CD14-positive monocyte (primary cell): ENCODE results near the gene CAPZA3. TPM values are rescaled to one million over a fixed set of nuclear protein-coding genes. Genes with fewer than 3 reads are reported as not detected.
"Not testable (repeated sequence)": the region's sequence is repeated elsewhere in the genome, so short reads cannot be mapped to it uniquely, and the experiment has no call there.

Experiments used
- DNase-seq, 3 donors: peaks; one replicate each; pipeline ENCODE4 v3.0.0-alpha.2; 2011 to 2022
- H2AFZ ChIP-seq: 2 replicates; pipeline ENCODE4 v1.6.0; 2012; ENCODE audit warnings: mild to moderate bottlenecking, low read depth, low read length, inconsistent platforms; ENCODE audit not compliant: insufficient read depth, poor library complexity, severe bottlenecking
- H3K27ac ChIP-seq, 2 donors: 1 replicate in 1 of 2; 2 replicates in 1 of 2; pipeline ENCODE4 v1.5.1; 2012 to 2013; ENCODE audit warnings: low read length in 2 of 2, control low read depth in 1 of 2, inconsistent platforms in 1 of 2, low read depth in 1 of 2, mild to moderate bottlenecking in 1 of 2
- H3K27me3 ChIP-seq, 2 donors: one replicate each; pipeline versions ENCODE4 v1.6.0 to v1.6.1; 2011 to 2013; ENCODE audit warnings: low read length in 2 of 2; ENCODE audit not compliant: control insufficient read depth in 2 of 2, insufficient read depth in 2 of 2
- H3K36me3 ChIP-seq, 2 donors: replicated peaks in 1 of 2; 1 replicate in 1 of 2; 2 replicates in 1 of 2; pipeline versions ENCODE4 v1.5.1 to v1.6.1; 2012 to 2013; ENCODE audit warnings: low read length in 2 of 2, control low read depth in 1 of 2, inconsistent platforms in 1 of 2, mild to moderate bottlenecking in 1 of 2; ENCODE audit not compliant: insufficient read depth in 2 of 2, control insufficient read depth in 1 of 2
- H3K4me1 ChIP-seq, 2 donors: 1 replicate in 1 of 2; 2 replicates in 1 of 2; pipeline versions ENCODE4 v1.5.1 to v1.6.1; 2012 to 2013; ENCODE audit warnings: low read length in 2 of 2, control low read depth in 1 of 2, inconsistent platforms in 1 of 2, mild to moderate bottlenecking in 1 of 2, moderate library complexity in 1 of 2; ENCODE audit not compliant: insufficient read depth in 2 of 2, control insufficient read depth in 1 of 2
- H3K4me2 ChIP-seq: replicated peaks from 2 replicates; pipeline ENCODE3; 2012; ENCODE audit warnings: low read length, moderate library complexity, mild to moderate bottlenecking; ENCODE audit not compliant: poor library complexity, severe bottlenecking; ENCODE audit errors: extremely low read depth
- H3K4me3 ChIP-seq, 3 experiments: fragments of 200-600 bp in 1 of 3; sonication (generic) in 1 of 3; replicated peaks in 1 of 3; 1 replicate in 2 of 3; 2 replicates in 1 of 3; pipeline ENCODE4 v1.5.1; 2011 to 2013; ENCODE audit warnings: low read length in 3 of 3, mild to moderate bottlenecking in 3 of 3, control low read depth in 2 of 3, low read depth in 2 of 3, inconsistent platforms in 1 of 3, moderate library complexity in 1 of 3
- H3K79me2 ChIP-seq: 2 replicates; pipeline ENCODE4 v1.6.0; 2012; ENCODE audit warnings: mild to moderate bottlenecking, control low read depth, inconsistent platforms, low read length, moderate library complexity; ENCODE audit not compliant: insufficient read depth
- H3K9ac ChIP-seq: 2 replicates; pipeline ENCODE4 v1.6.0; 2017; ENCODE audit warnings: low read length, mild to moderate bottlenecking; ENCODE audit not compliant: insufficient read depth, poor library complexity, severe bottlenecking
- H3K9me3 ChIP-seq, 2 donors: replicated peaks in 1 of 2; 1 replicate in 1 of 2; 2 replicates in 1 of 2; pipeline versions ENCODE4 v1.5.1 to v1.6.1; 2012 to 2013; ENCODE audit warnings: low read length in 2 of 2, control low read depth in 1 of 2; ENCODE audit not compliant: control insufficient read depth in 1 of 2, insufficient read depth in 1 of 2
- H4K20me1 ChIP-seq: 2 replicates; pipeline ENCODE4 v1.6.0; 2012; ENCODE audit warnings: mild to moderate bottlenecking, low read length, control low read depth, moderate library complexity; ENCODE audit not compliant: insufficient read depth
- H3K27ac Mint-ChIP-seq, 7 donors: one replicate each; pipeline ENCODE4 v1.8.0; 2020; ENCODE audit warnings: mild to moderate bottlenecking in 7 of 7, mixed read lengths in 7 of 7, moderate library complexity in 6 of 7, inconsistent platforms in 2 of 7
- H3K27me3 Mint-ChIP-seq, 3 donors: one replicate each; pipeline ENCODE4 v1.8.0; 2021 to 2022; ENCODE audit warnings: low read depth in 3 of 3, mild to moderate bottlenecking in 3 of 3, mixed read lengths in 3 of 3, moderate library complexity in 3 of 3, inconsistent platforms in 1 of 3
- H3K36me3 Mint-ChIP-seq, 2 donors: one replicate each; pipeline ENCODE4 v1.8.0; 2020; ENCODE audit warnings: mixed read lengths in 2 of 2, inconsistent platforms in 1 of 2, mild to moderate bottlenecking in 1 of 2
- H3K4me1 Mint-ChIP-seq: one replicate; pipeline ENCODE4 v1.8.0; 2020; ENCODE audit warnings: mild to moderate bottlenecking, mixed read lengths
- H3K4me3 Mint-ChIP-seq, 2 donors: one replicate each; pipeline ENCODE4 v1.8.0; 2020; ENCODE audit warnings: mild to moderate bottlenecking in 2 of 2, mixed read lengths in 2 of 2, moderate library complexity in 1 of 2
- H3K9me3 Mint-ChIP-seq, 7 donors: one replicate each; pipeline ENCODE4 v1.8.0; 2020 to 2022; ENCODE audit warnings: mixed read lengths in 7 of 7, mild to moderate bottlenecking in 6 of 7, moderate library complexity in 6 of 7, inconsistent platforms in 2 of 7
- WGBS: methylation state at CpG from one replicate; pipeline ENCODE4 v1.1.5; 2013; ENCODE audit warnings: missing lambda C conversion rate; ENCODE audit not compliant: insufficient coverage; 5-methylcytosine and 5-hydroxymethylcytosine counted together
- intact Hi-C, 2 donors: fragments of 100-400 bp; cut with micrococcal nuclease; formaldehyde crosslinking; loops; one replicate each; pipeline versions ENCODE4 v1.15.0 to v1.15.1; 2023
- polyA plus RNA-seq, 3 donors: library from polyadenylated mRNA; depleted of rRNA in 1 of 3; unstranded in 2 of 3; stranded (reverse) in 1 of 3; fragments of 300-500 nt in 2 of 3; fragments of >200 nt in 1 of 3; fragmentation: Illumina TruSeq in 2 of 3; gene quantifications; 1 replicate in 2 of 3; 2 replicates in 1 of 3; pipeline ENCODE4 v1.2.3, GENCODE V29; 2012 to 2021
- TF ChIP-seq, protein P1 (sequence below): fragments of 200-600 bp; IDR thresholded peaks from one replicate; pipeline ENCODE4 v1.8.0; 2022; ENCODE audit warnings: antibody characterized with exemption, mild to moderate bottlenecking

Gene CAPZA3
- polyA plus RNA-seq, 3 donors: not detected

GRCh38 chr12:18755341-18755740 is 17.4 kb downstream of the CAPZA3 start:
- Histone ChIP-seq H3K79me2 (no peaks in the 10 kb centered on the region), H2AFZ (no peak overlapping the region), H3K4me3 (no peak overlapping the region), H3K9me3 (no peaks in the 10 kb centered on the region), H3K4me2 (no peak overlapping the region), H3K27me3 (no peaks in the 10 kb centered on the region), H3K27ac (no peak overlapping the region), H3K9ac (no peak overlapping the region), H3K36me3 (no peaks in the 10 kb centered on the region), H3K4me1 (no peaks in the 10 kb centered on the region), H4K20me1 (no peaks in the 10 kb centered on the region)
- DNase-seq: no peak
- peaks cover 0 to 7% (median under 1%) of the 10 kb centered on the region in 7 donors for H3K9me3 Mint-ChIP-seq
- no peak overlapping the region for H3K4me3 Mint-ChIP-seq
- intact Hi-C loops: no loop called here
- H3K36me3 Mint-ChIP-seq: no peaks in the 10 kb centered on the region
- H3K27me3 Mint-ChIP-seq: peaks cover 0 to 1% (median 0%) of the 10 kb centered on the region in 3 donors
- TF ChIP-seq, protein P1, sequence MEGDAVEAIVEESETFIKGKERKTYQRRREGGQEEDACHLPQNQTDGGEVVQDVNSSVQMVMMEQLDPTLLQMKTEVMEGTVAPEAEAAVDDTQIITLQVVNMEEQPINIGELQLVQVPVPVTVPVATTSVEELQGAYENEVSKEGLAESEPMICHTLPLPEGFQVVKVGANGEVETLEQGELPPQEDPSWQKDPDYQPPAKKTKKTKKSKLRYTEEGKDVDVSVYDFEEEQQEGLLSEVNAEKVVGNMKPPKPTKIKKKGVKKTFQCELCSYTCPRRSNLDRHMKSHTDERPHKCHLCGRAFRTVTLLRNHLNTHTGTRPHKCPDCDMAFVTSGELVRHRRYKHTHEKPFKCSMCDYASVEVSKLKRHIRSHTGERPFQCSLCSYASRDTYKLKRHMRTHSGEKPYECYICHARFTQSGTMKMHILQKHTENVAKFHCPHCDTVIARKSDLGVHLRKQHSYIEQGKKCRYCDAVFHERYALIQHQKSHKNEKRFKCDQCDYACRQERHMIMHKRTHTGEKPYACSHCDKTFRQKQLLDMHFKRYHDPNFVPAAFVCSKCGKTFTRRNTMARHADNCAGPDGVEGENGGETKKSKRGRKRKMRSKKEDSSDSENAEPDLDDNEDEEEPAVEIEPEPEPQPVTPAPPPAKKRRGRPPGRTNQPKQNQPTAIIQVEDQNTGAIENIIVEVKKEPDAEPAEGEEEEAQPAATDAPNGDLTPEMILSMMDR: no peak
- H3K4me1 Mint-ChIP-seq: no peaks in the 10 kb centered on the region
- no peak overlapping the region for H3K27ac Mint-ChIP-seq
- WGBS: 71% methylated on average over 1 of the region's 1 CpG

GRCh38 chr12:18766479-18766878 is 28.6 kb downstream of the CAPZA3 start:
- H3K4me2 ChIP-seq, H3K27me3 Mint-ChIP-seq, H4K20me1 ChIP-seq, H3K27ac Mint-ChIP-seq, H3K9ac ChIP-seq, H3K36me3 Mint-ChIP-seq, H3K4me3 Mint-ChIP-seq, H3K79me2 ChIP-seq, intact Hi-C loops, H3K36me3 ChIP-seq, H3K4me1 Mint-ChIP-seq, H3K27ac ChIP-seq, H3K27me3 ChIP-seq, H3K9me3 ChIP-seq, H2AFZ ChIP-seq, H3K4me1 ChIP-seq, DNase-seq, H3K4me3 ChIP-seq: not testable (repeated sequence)
- no CpG with 5 or more reads among the region's 1 CpG for WGBS
- H3K9me3 Mint-ChIP-seq: peaks cover 7 to 34% (median 16%) of the 10 kb centered on the region in 7 donors
